Measurements from ENCODE around the gene DPH2. TPM values are rescaled to one million over a fixed set of nuclear protein-coding genes. Genes with fewer than 3 reads are reported as not detected.

DPH2 gene
- polyA plus RNA-seq, 4 donors: 24.0 to 26.8 (median 24.5) TPM

DNA sequence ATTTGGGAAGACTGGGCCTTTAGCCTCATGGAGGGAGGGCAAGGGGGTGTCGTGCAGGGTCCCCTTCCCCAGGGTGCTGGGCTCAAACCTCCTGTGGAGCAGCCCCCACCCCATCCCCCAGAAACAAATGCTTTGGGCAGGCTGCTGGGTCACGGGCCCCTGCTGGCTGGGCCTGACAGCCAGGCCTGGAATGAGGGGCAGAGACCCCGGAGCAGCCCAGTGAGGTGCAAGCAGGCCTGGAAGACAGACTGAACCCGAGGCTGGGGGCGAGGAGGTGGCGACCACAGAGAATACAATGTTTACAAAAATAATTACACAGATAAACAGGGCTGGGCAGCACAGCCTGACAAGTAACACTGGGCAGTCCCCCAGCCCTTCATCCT lies 26.9 kb downstream of the DPH2 start:
- DNase-seq (ENCODE audit: low read depth in 4 of 4, low spot score in 3 of 4): no peak

DNA sequence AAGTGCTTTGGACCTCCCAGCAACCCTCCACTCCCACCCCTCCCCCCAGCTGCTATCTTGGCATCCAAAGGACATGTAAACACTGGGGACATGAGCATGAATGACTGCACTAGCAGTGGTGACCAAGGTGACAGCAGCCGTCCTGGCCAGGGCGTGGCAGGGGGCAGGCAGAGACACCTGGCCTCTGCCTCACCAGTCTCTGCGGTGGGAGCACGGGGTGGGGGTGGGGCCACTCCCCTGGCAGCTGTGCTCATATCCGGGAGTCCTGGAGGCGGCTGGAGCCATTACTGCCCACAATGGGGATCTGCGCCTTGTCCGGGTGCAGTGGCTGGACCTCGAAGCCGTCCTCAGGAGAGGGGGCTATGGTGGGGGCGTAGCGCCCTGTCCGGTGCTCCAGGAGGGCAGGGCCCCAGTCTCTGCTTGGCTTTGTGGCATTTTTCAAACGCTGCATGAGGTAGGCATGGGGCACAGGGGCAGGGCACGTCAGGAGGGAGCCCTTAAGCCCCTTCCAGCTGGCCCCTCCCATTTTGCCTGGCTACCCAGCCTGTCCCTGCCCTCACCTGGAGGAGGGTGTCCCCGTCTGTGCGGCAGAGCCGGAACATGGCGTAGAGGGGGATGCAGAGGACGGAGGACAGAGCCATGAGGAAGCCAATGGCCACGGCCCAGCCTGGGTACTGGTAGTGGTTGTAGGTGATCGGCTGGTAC lies 27.6 kb downstream of the DPH2 start:
- DNase-seq (ENCODE audit: low read depth in 4 of 4, low spot score in 3 of 4): no peak

DNA sequence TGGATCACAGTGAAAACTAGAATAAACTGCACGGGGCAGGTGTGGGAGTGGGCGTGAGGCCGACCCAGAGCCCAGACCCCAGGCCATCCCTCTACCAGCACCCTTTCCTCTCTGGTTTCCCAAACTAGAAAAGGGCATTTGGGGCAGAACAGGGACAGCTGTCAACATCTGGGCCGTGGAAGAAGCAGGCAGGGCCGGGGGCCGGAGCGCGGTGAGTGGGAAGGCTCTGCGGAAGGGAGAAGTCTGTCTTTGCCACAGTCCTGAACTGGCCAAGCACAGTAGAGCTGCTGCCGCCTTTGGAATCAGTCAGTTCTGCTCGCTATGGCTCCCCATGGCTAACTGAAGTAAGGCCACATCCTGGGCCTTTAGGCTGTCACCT lies 28.2 kb downstream of the DPH2 start:
- DNase-seq (ENCODE audit: low read depth in 4 of 4, low spot score in 3 of 4): no peak

DNA sequence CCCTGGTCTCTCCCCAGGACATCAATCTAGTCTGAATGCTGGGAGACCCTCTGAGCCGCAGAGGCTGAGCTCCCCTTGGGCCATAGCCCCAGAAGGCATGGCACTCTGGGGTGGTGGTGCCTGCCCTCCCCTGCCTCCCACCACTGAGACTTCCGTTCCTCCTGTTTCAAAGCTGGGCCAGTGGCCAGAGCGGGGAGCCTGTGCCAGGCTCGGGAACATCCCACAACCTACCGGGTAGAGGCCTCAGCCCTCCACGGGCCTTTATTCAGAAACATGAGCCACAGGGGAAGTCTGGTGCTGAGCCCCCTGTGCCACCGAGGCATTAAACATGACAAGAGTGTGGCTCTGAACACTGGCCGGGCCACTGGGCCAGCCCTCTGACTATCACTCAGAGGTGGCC lies 29.6 kb downstream of the DPH2 start:
- no peak for DNase-seq (ENCODE audit: low read depth in 4 of 4, low spot score in 3 of 4)

GRCh38 chr1:44000122-44000665 lies 30.4 kb downstream of the DPH2 start:
- DNase-seq (ENCODE audit: low read depth in 4 of 4, low spot score in 3 of 4): no peak

- DNase-seq (ENCODE audit: low read depth in 4 of 4, low spot score in 3 of 4): no peak
Observed at GRCh38 chr1:44002165-44002564, 32.4 kb downstream of the DPH2 start.

DNA sequence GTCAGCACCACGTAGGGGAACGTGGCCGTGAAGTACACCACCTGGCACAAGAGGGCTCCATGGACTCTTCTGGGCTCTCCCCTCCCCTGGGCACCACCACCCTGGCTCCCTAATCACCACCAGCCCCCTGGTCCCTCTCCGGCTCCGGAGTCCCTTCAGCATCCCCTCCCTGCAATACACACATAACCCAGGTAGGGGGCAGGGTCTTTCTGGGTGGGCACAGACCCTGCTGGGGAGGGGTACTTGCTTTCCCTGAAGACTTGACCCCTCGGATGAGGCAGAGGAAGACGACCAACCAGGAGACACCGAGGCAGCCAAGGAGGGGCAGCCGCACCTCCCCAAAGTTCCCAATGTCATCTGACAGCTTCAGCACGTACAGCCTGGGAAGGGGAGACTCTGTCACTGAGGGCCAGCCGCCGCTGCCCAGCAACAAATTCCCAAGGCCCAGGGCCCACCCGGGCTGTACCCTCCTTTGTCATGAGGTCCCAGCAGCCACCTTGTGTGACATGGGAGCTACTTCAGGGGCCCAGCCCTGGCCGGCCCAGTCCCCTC lies 32.9 kb downstream of the DPH2 start:
- DNase-seq (ENCODE audit: low read depth in 4 of 4, low spot score in 3 of 4): no peak

- no peak for DNase-seq (ENCODE audit: low read depth in 4 of 4, low spot score in 3 of 4)
Observed at GRCh38 chr1:44008259-44008658, 38.4 kb downstream of the DPH2 start.

GRCh38 chr1:44010935-44011471 lies 41.2 kb downstream of the DPH2 start:
- no peak for DNase-seq (ENCODE audit: low read depth in 4 of 4, low spot score in 3 of 4)

DNA sequence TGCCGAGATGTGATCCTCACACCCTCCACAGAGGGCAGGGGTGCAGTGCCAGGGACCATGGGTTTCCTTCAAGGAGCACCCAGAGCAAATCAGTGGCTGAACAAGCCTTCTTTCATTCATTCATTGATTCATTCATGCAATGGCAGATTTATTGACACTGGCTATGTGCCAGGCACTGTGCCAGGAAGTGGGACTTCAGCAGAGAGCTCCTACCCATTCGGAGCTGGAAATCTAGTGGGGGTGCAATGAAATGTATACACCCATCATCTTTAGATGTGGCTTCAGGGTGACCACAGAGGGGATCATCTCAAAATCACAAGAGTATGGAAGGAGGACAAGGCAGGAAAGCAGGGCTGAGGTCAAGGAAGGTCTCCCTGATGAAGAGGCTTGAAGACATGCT lies 42.6 kb downstream of the DPH2 start:
- DNase-seq (ENCODE audit: low read depth in 4 of 4, low spot score in 3 of 4): no peak

- peak in 1 of 4 donors; percentile 24 for DNase-seq (ENCODE audit: low read depth in 4 of 4, low spot score in 3 of 4)
Observed at GRCh38 chr1:44012941-44013609, 43.3 kb downstream of the DPH2 start.

- no peak for DNase-seq (ENCODE audit: low read depth in 4 of 4, low spot score in 3 of 4)
Observed at GRCh38 chr1:44013949-44014348, 44.1 kb downstream of the DPH2 start.

- no peak for DNase-seq (ENCODE audit: low read depth in 4 of 4, low spot score in 3 of 4)
Observed at GRCh38 chr1:44014365-44015104, 44.7 kb downstream of the DPH2 start.

DNA sequence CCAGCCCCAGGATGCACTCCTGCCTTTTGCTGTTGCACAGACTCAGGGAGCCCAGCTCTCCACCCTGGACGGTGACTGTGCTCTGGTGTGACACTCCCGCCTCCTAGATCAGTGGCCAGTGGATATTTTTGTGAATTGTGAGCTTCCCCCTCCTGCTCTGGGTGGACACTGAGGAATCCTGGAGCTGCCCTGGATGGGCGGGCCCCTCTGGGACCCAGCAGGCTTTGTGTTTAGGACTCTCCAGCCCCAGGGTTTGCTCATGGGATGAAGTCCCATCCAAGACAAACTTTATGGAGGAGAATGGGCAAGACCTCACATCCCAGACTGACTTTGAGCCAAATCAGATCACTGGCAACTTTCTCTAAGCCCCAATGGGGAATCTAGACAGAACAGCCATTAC lies 45.4 kb downstream of the DPH2 start:
- DNase-seq (ENCODE audit: low read depth in 4 of 4, low spot score in 3 of 4): no peak

DNA sequence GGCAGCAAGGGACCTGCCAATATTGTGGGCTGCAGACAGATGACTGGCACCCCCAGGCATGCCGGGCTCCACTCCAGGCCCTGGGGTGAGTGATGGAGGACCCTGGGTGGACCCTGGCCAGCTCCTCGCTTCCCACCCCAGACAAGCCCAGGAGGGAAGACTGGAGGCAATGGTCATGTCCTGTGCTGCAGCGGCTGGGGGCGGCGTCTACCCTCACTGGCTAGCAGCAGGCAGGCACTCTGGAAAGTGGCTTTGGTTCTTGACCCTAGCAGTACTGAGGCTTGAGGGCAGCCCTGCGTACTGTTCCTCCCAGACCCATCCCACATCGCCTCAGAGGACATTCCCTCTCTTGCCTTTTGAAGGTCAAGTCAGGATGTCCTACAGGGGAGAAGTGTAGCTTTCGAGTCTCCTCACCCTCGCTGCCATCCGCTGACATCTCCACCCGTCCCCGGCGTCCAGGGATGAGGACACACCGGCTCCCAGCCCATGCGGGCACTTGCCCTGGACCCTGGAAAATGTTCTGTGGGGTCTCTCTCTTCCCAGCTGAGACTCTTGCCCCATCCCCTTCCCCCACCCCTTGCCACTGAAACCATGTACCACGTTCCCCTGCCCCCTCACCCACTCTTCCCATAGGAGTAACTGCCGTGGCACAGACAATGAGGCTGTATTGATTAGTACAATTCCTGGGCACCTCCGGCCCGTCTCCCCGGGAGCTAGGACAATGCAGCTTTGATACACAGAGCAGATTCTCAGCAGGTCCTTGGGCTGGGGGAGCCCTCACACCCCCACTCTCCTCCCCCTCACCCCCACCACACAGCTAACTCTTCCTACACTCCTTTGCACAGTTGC lies 46.5 kb downstream of the DPH2 start:
- DNase-seq (ENCODE audit: low read depth in 4 of 4, low spot score in 3 of 4): no peak

GRCh38 chr1:44016890-44017400 lies 47.1 kb downstream of the DPH2 start:
- DNase-seq (ENCODE audit: low read depth in 4 of 4, low spot score in 3 of 4): no peak

DNA sequence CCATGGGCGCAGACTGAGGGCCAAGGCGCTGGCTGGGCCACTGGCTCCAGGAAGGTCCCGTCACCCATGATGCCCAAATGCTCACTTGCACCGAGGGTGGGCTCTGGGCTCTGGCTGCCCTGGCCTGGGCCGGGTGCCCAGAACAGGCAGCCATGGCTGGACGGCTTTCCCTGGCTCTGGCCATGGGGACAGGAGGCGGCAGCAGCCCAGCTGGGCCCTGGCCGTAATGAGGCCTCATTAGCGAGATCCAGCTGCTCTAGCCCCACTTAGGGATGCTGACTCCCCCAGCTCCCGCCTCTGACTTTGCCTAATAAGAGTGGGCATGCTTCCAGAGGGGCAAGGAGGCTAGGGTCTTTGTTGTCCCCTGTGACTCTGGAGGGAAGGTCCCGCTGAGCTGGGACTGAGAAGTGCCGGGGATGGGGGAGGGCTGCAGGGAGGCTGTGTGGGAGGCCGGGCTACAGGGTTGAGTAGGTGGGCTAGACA lies 49.7 kb downstream of the DPH2 start:
- no peak for DNase-seq (ENCODE audit: low read depth in 4 of 4, low spot score in 3 of 4)

DNA sequence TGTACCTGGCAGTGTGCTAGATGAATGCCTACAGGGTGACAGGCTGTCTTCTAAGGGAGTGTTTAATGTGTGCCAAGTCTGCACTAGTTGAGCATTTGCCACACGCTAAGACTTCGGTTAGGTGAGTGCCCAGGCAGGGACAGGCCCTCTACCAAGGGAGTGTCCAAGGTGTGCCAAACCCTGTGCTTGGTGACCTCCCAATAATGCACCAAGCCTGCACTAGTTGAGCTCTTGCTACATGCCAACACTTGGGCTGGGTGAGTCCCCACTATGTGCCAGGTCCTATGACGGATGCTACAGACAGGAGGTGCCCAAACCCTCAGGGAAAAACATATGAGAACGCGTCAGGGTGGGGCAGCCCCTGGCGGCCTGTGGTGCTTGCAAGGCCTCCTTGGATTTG lies 50.7 kb downstream of the DPH2 start:
- DNase-seq (ENCODE audit: low read depth in 4 of 4, low spot score in 3 of 4): no peak

DNA sequence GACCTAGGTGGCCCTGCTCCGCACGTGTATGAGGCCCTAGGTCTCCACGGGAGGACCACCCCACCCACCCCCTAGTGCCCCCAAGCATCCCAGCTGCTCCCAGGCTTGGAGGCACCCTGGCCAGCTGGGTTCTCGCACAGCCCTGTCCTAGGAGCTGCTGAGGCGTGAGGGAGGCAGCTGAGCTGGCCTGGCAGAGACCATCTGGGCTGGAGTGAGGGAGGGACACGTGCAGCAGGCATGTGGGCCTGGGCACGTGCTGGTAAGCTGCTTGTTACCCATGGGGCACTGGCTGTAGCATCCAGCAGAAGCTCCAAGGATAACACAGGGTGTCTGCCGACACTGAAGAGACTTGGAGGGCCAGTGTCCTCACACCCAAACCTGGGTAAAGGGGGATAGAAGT lies 51.3 kb downstream of the DPH2 start:
- DNase-seq (ENCODE audit: low read depth in 4 of 4, low spot score in 3 of 4): no peak
